DMS114 treated with DMSO at 0.1 percent for 48 hours (cell line): Measurements from ENCODE around the gene FAM47E.
"Not testable (repeated sequence)": the region's sequence is repeated elsewhere in the genome, so short reads cannot be mapped to it uniquely, and the experiment has no call there.

ENCODE experiments used
- DNase-seq: peaks from one replicate; lab custom pipeline; 2025; ENCODE audit not compliant: unreplicated experiment; lab: John Stamatoyannopoulos, UW

The FAM47E gene

DNA sequence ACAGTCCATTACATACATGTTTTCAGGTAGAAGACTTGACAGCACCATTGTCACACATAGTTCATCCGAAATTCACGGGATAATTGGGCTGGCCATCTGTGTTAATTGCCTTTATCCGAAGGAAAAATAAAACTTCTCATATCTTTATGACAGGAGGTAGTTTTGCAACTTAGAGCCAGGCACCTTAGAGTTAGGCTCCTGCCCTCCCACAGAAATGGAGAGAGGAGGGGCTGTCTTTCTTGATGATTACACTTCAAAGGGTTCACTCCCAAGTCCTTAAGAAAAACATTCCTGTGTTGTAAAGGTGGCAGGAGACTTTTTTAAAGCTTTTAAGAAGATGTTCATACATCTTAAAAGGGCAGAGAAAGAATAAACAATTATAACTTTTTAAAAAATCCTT is 27.4 kb upstream of the FAM47E start:
- DNase-seq: no peak

DNA sequence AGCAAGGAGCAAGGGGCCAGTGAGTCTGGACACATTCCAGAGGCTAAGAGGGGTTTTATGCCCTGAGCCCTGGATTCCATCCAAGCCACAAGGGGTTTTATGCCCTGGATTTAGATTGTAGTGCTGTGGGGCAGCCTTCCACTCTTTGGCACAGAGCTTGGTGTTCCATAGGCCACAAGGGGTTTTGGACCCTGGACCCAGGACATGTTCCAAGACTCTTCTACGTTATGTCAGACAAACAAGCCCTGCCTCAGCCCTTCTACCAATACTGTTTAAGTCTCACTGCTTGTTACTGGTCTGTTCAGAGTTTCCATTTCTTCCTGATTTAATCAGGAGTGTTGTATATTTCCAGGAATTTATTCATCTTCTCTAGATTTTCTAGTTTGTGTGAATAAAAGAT is 25.1 kb upstream of the FAM47E start:
- DNase-seq: no peak

DNA sequence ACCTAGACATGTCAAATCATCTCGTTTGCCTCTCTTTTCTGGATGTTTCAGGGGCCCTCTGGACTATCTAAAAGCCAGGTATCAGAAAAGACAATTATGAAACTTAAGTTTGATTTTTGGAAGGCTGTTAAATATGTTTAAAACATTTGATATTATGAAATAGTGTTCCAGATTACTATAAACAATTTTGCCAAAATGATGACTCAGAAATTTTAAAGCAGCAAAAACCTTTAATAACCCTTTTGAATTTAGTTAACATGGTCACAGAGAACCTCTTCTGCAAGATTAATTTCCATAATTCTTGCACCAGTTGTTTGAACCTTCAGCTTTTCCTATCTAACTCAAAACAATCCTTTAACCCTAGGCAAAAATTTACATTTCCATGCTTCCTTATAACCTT is 18.8 kb upstream of the FAM47E start:
- DNase-seq: no peak

DNA sequence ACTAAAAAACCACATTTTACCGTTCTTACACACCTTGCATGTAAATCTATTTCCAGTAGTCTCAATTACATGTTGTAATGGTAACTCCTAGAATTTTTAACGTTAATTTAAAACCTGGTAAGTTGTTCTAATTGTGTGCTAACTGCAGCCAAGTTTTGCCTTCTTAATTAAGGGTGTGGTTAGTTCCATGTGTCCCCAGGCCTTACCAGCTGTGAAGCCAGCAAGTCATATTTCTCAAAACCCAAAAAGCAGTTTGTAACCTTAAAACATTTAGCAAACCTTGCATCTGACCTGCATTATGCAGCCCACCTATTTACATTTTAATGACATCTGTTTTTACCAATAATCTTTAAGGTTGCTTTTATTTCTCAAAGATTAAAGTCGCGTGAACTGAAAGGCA is 18.4 kb upstream of the FAM47E start:
- DNase-seq: no peak

DNA sequence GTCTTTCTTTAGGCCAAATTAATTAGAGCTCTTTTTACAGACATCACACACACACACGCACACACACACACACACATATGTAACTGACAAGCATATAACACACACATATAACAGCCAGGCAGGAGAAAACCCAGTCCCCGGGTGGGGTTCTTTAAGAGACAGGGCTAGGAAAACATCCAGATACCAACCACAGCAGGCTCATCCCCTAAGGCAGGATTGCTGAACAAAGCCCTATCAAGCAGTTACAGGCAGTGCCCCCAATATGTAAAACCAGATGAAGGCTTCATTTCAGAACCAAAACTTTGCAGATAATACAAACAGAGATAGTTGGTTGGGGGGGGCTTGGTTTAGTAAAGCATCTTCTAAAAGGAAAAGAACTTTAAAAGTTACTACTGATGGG is 18.0 kb upstream of the FAM47E start:
- no peak for DNase-seq

DNA sequence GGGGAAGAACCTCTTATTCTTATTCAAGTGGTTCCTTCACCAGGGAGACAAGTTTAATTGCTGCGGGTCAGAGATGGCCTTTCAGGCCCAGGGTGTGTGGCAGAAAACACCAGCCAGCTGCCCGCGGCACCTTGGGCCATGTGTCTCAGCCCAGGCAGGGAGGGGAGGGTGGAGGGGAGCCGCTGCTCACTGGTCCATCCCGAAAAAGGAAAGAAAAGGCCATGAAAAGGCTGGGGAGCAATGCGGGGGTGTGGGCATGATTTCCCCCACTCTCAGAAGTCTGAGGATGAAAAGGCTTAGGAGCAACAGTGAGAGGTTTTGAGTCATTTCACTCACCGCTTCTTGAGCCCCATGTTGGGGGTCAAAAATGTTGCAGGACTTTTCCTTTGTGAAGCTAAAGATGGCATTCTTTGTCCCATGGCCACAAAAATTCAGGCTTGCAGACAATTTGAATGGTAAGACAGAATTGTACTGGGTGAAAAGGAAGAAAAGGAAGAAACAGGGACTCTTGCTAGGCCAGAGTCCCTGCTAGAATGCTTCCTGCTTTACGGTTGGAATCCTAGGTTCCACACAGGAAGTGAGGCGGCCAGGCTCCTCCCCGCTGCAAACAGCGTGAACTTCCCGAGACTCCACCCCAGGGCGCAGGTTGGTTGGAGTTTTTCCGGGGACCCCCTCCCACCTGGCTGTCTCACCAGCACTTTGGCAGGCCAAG is 17.4 kb upstream of the FAM47E start:
- peak; percentile 7 for DNase-seq

DNA sequence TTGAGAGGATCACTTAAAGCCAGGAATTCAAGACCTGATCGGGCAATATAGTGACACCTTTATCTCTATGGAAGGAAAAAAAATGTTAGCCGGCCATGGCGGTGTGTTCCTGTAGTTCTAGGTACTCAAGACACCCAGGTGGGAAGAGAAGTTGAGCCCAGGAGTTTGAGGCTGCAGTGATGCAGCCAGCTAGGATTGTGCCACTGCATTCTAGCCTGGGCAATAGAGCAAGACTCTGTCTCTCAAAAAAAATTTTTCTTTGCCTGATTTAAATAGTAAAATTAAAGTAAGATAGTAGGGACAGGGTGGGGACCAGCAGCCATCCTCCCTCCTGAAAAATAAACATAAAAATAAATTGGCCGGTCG is 16.9 kb upstream of the FAM47E start:
- DNase-seq: no peak

DNA sequence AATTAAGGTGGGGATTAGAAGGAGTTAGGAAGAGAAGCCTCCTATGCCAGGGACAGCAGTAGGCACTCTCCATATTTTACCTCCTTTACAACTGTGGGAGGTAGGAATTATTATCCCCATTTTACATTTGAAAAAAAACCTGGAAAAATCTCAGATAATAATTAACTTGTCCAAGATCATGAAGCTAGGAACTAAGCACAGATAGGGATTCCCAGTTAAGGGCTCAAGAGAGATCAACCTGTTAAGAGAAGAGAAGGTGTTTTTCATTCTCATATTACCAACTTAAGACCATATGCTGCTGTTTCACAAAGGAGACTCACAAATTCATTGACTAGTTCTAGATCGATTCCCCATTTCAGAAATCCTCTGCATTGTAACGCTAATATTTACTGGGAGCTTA is 16.1 kb upstream of the FAM47E start:
- no peak for DNase-seq

DNA sequence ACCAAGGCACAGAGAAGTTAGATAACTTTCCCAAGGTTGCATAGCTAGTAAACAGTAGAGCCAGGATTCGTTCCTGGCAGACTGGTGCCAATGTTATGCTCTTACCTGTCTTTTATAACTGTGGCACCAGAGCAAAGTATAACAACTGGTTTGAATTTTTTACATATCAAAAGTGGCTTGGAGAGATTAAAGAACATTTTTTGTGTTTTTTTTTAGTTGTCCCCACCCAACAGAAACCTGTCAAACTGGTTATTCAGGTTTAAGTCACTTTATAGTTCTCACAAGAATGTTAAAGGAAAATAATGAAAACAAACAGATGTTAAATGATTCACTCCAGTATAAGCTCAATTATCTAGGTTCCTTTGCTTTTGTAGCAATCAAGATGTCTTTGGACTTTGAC is 15.6 kb upstream of the FAM47E start:
- DNase-seq: no peak

DNA sequence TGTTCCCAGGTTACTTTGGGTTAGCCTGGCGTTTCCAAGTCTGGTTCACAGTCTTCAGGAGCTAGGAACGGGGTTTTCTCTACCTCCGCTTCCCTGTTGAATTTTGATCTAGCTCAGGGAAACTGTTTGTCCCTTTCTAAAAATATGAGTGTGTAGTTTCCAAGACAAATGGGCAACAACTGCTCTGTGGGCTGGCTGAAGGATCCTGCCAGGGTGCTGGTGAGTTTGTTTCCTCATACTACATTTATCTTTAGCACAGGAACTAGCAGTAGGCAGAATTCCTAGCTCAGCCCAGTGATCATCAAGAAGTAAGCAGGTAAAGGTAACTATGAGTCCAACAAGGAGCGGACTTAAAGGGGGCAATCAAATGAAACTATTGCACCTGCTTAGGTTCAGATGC is 13.3 kb upstream of the FAM47E start:
- no peak for DNase-seq

DNA sequence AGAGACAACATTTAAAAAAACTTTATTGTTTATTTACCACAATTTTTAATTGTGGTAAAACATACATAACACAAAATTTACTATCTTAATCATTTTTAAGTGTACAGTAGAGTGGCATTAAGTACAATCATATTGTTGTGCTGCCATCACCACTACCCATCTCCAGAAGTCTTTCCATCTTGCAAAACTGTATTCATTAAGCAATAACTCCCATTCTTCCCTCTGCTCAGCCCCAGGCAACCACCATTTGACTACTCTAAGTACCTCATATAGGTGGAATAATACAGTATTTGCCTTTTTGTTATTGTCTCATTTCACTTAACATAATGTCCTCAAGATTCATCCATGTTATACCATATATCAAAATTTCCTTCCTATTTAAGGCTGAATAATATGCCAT is 12.8 kb upstream of the FAM47E start:
- no peak for DNase-seq

DNA sequence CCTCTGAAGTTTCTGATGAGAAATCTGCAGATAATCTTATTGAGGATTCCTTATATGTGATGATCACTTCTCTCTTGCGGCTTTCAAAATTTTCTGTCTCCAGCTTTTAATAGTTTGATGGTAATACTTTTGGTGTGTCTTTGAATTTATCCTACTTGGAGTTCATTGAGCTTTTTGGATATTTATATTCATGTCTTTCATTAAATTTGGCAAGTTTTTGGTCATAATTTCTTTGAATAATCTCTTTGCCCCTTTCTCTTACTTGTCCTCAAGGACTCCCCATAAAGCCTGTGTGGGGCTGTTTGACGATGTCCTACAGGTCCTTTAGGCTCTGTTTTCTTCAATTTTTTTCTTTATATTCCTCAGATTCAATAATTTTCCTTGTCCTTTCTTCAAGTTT is 11.3 kb upstream of the FAM47E start:
- no peak for DNase-seq

DNA sequence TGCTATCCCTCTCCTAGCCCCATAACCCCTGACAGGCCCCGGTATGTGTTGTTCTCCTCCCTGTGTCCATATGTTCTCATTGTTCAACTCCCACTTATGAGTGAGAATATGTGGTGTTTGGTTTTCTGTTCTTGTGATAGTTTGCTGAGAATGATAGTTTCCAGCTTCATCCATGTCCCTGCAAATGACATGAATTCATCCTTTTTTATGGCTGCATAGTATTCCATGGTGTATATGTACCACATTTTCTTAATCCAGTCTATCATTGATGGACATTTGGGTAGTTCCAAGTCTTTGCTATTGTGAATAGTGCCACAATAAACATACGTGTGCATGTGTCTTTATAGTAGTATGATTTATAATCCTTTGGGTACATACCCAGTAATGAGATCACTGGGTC is 7.6 kb upstream of the FAM47E start:
- DNase-seq: not testable (repeated sequence)

DNA sequence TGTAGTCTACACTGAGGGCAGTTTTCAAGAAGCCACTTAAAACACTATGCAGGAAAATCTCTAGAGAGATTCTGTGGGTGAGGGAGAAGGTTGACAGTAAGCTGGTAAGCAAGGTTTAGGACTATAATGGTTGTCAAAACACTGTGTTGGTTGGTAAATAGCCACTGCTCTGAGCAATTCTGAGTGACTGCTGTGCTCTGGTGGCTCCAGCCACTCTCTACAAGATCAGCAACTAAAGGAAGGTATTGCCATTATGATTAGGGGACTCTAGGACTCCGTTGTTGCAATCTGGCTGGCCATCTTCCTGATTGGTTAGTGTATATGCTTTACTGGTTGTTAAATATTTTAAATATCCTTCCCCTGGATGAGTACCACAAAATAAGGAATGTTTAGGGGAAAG is 5.5 kb upstream of the FAM47E start:
- DNase-seq: no peak

DNA sequence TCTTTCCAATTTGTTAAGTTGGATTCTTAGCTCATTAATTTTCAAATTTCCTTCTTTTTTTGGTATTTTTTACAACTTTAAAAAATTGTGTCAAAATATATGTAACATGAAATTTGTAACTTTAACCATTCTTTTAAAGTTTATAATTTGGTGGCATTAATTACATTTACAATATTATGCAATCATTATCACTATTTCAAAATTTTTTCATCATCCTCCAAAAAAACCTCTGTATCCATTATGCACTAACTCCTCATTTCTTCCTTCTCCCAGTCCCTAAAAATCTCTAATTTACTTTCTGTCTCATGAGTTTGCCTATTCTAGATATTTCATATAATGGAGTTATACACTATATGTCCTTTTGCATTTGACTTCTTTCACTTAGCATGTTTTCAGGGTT is 4.7 kb upstream of the FAM47E start:
- no peak for DNase-seq

DNA sequence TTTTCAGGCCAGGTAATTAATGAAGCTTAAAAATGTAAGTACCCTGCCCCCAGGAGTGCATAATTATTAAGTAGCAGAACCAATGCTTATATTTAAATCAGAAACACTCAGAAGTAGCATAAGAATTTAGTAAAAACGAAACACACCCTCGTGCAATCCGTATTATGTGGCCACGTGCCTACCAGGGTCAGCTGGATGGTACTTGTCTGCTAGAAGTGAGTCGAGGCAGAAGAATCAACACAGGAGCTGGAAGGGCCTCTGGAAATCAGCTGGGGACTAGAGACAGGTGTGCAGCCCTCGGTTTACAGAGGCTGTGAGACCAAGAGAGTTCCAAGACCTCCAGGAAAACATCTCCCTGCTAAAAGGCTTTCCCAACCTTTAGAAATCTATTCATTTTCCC is 559 bp upstream of the FAM47E start:
- no peak for DNase-seq

DNA sequence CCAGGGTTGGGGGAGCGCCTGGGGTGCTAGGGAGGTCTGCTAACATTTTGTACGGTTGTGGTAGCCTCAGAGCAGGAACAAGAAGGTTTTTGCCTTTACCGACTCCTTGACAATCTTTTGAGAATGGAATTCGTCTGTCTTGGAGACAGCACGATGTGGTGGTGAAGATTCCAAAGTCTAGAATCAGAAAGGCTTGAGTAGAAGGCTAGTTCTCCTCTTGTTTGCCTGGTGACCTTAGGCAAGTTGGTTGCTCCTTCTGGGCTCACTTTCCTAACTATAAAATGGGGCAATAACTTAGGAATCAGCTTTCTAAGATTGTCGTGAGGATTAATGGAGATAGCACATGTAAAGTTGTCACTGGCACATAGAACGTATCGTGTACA is 741 bp downstream of the FAM47E start:
- DNase-seq: no peak

DNA sequence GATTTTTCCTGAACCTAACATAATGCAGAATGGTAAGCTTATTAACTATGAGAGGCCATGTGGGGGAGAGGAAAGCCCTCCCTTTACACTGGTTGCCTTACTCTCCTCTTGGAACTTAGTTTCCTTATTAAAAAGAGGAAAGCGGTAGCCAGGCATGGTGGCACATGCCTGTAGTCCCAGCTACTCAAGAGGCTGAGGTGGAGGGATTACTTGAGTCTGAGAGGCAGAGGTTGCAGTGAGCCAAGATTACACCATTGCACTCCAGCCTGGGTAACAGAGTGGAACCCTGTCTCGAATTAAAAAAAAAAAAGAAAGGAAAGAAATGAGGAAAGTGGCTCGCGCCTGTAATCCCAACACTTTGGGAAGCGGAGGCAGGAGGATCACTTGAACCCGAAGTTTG is 2.0 kb downstream of the FAM47E start:
- DNase-seq: no peak

DNA sequence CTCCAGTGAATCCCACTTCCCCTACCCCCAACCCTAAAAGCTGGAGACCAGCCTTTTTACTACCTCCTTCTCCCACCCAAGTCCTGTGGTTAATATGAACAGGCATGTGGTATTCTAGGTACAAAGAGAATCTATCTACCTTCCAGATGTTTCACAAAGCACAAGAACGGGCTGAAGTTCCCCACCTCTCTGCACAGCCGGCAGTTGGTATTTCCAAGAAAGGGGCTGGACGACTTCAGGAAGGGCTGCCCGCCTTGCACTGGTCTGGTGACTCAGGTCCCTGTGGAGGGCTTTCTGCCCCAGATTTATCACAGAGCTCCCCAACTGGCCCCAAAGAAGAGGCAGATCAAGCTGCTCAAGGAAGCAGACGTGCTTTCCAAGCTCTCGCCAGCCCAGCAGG is 4.5 kb downstream of the FAM47E start:
- DNase-seq: no peak

DNA sequence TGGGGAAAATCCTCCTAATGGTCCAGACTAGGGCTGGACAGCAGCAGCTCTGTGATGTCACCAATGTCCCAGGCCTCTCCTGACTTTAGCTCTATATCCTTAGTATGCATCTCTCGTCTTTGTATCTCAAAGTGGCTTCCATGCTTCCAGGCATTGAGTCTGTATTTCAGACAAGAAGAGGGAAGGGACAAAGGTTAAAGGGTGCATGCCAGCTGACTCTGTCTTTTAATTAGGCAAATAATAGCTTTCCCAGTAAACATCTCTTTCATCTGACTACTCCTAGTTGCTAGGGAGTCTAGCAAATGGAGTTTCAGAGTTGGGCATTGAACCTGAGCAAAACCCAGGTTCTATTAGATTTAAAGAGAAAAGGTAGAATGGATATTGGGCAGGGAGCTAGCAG is 5.4 kb downstream of the FAM47E start:
- no peak for DNase-seq

DNA sequence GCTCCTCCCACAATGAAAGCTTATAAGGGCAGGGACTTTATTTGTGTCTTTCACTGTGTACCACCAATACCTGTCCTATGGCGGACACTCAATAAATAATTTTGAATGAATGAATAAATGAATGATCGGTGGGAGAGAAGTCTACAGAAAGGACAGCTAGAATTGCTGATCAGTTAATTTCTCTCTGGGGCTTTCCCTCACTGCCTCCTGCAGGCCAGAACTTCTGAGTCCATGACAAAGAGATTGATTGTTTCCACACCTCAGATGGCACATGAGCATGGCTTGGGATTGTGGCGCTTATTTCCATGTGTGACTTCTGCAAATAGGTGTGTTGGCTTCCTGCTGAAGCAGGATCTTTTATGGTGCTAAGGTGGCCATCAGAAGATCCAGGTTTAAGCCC is 6.3 kb downstream of the FAM47E start:
- no peak for DNase-seq

DNA sequence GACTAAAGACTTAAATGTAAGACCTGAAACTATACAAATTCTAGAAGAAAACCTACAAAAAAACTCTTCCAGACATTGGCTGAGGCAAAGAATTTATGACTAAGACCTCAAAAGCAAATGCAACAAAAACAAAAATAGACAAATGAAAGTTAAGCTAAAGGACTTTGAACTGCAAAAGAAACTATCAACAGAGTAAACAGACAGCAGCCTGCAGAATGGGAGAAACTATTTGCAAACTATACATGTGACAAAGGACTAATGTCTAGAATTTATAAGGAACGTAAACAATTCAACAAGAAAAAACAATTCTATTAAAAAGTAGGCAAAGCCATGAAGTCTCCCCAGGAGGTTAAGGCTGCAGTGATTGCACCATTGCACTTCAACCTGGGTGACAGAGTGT is 9.1 kb downstream of the FAM47E start:
- DNase-seq: no peak

DNA sequence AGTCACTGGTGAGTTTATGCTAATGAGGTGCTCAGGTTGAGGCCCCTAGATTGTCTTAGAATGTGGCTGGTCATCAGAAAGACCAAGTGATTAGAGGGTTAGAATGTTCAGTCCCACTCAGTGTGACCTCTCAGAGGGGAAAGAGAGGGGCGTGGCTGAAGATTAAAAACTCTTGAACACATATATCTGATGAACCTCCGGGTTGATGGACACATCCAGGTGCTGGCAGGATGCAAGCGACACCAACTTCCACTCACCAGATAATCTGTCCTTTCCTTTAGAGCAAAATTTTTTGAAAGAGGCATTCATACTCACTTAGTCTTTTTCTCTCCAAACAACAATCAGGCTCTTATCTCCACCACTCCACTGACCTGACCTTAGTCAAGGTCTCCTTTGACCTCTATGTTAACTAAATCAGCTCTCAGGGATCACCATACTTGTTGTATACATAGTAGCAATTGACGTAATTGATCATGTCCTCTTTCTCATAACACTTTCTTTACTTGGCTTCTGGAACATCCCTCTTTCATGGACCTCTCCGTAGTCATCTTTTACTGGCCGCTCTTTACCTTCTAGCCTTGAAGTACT is 14.2 kb downstream of the FAM47E start:
- DNase-seq: no peak
